Measurements from ENCODE around the gene PLB1. TPM values are rescaled to one million over a fixed set of nuclear protein-coding genes. Genes with fewer than 3 reads are reported as not detected.
A peak's percentile ranks its signal among the peaks of the same experiment; 100 is the strongest.

PLB1 gene
- total and polyA plus RNA-seq, 9 of the 15 experiments (the other 6 are each of a cell fraction or from before 2014, with no cell fraction given): 0.01 to 0.09 (median 0.07) TPM; not detected in 2

DNA sequence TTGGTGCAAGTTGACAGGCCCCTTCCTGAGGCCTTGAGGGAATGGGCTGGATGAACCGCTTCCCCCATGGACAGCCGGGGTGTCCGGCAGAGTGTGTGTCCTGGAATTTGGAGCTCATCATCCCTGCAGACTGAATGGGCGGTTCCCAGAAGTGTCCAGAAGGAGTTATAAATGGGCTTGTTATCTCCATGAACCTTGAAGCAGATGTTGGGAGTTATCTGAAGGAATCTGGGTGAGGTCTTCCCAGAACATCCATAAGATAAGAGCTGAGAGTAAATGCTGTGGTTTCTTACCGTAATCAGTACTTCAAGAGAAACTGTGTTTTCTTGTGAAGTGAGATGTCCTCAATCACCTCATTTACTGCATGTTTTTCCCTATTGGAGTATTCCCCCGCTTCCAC is 21.1 kb downstream of the PLB1 start (continued):
- TF ChIP-seq, protein P1, sequence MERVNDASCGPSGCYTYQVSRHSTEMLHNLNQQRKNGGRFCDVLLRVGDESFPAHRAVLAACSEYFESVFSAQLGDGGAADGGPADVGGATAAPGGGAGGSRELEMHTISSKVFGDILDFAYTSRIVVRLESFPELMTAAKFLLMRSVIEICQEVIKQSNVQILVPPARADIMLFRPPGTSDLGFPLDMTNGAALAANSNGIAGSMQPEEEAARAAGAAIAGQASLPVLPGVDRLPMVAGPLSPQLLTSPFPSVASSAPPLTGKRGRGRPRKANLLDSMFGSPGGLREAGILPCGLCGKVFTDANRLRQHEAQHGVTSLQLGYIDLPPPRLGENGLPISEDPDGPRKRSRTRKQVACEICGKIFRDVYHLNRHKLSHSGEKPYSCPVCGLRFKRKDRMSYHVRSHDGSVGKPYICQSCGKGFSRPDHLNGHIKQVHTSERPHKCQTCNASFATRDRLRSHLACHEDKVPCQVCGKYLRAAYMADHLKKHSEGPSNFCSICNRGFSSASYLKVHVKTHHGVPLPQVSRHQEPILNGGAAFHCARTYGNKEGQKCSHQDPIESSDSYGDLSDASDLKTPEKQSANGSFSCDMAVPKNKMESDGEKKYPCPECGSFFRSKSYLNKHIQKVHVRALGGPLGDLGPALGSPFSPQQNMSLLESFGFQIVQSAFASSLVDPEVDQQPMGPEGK (CRISPR knock-in tag; IDR thresholded peaks at IDR 0.05; ENCODE audit: borderline replicate concordance): no peak
- TF ChIP-seq BCOR (IDR thresholded peaks at IDR 0.05) (peak; percentile 79; the same call in 1 of the 2 replicates), XRCC3 (IDR thresholded peaks at IDR 0.05) (no peak), OTX1 (CRISPR knock-in tag; IDR thresholded peaks at IDR 0.05) (peak; percentile 28; the same call in 1 of the 2 replicates), PRMT5 (CRISPR knock-in tag; IDR thresholded peaks at IDR 0.05) (no peak), HMG20B (CRISPR knock-in tag; IDR thresholded peaks at IDR 0.05) (no peak), PML (IDR thresholded peaks at IDR 0.05; ENCODE audit: low read length) (peak; percentile 92; the same call in 1 of the 2 replicates), CCAR2 (IDR thresholded peaks at IDR 0.05; ENCODE audit: low read depth, low read length) (no peak), CBFA2T2 (conservative IDR thresholded peaks at IDR 0.05) (peak; percentile 94), TAF15 (IDR thresholded peaks at IDR 0.05; ENCODE audit: low read depth, low read length) (no peak), ZNF224 (CRISPR knock-in tag; IDR thresholded peaks at IDR 0.05) (no peak), MYC (IDR thresholded peaks at IDR 0.05; ENCODE audit: low read depth, low read length) (peak; percentile 35; the same call in 1 of the 2 replicates), MYC (CRISPR knock-in tag; IDR thresholded peaks at IDR 0.05; ENCODE audit: borderline replicate concordance, low read depth) (no peak), CEBPG (CRISPR knock-in tag; IDR thresholded peaks at IDR 0.05) (no peak), CEBPG (tag; conservative IDR thresholded peaks at IDR 0.05 in 1 of 2, IDR thresholded peaks at IDR 0.05 in 1 of 2) (no peak)
- TF ChIP-seq, protein P2, sequence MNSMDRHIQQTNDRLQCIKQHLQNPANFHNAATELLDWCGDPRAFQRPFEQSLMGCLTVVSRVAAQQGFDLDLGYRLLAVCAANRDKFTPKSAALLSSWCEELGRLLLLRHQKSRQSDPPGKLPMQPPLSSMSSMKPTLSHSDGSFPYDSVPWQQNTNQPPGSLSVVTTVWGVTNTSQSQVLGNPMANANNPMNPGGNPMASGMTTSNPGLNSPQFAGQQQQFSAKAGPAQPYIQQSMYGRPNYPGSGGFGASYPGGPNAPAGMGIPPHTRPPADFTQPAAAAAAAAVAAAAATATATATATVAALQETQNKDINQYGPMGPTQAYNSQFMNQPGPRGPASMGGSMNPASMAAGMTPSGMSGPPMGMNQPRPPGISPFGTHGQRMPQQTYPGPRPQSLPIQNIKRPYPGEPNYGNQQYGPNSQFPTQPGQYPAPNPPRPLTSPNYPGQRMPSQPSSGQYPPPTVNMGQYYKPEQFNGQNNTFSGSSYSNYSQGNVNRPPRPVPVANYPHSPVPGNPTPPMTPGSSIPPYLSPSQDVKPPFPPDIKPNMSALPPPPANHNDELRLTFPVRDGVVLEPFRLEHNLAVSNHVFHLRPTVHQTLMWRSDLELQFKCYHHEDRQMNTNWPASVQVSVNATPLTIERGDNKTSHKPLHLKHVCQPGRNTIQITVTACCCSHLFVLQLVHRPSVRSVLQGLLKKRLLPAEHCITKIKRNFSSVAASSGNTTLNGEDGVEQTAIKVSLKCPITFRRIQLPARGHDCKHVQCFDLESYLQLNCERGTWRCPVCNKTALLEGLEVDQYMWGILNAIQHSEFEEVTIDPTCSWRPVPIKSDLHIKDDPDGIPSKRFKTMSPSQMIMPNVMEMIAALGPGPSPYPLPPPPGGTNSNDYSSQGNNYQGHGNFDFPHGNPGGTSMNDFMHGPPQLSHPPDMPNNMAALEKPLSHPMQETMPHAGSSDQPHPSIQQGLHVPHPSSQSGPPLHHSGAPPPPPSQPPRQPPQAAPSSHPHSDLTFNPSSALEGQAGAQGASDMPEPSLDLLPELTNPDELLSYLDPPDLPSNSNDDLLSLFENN (IDR thresholded peaks at IDR 0.05; ENCODE audit: low read depth in 2 of 2, low read length in 2 of 2): peak in 1 of 2 experiments; percentile 77; a peak in 2 of 4 replicates
- TF ChIP-seq, protein P3, sequence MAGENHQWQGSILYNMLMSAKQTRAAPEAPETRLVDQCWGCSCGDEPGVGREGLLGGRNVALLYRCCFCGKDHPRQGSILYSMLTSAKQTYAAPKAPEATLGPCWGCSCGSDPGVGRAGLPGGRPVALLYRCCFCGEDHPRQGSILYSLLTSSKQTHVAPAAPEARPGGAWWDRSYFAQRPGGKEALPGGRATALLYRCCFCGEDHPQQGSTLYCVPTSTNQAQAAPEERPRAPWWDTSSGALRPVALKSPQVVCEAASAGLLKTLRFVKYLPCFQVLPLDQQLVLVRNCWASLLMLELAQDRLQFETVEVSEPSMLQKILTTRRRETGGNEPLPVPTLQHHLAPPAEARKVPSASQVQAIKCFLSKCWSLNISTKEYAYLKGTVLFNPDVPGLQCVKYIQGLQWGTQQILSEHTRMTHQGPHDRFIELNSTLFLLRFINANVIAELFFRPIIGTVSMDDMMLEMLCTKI (IDR thresholded peaks at IDR 0.05; ENCODE audit: partially characterized antibody): no peak
- TF ChIP-seq, protein P4, sequence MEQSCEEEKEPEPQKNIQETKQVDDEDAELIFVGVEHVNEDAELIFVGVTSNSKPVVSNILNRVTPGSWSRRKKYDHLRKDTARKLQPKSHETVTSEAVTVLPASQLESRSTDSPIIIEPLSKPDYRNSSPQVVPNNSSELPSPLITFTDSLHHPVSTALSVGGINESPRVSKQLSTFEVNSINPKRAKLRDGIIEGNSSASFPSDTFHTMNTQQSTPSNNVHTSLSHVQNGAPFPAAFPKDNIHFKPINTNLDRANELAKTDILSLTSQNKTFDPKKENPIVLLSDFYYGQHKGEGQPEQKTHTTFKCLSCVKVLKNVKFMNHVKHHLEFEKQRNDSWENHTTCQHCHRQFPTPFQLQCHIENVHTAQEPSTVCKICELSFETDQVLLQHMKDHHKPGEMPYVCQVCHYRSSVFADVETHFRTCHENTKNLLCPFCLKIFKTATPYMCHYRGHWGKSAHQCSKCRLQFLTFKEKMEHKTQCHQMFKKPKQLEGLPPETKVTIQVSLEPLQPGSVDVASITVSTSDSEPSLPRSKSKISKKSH (CRISPR knock-in tag; IDR thresholded peaks at IDR 0.05): no peak
- TF ChIP-seq, protein P5, sequence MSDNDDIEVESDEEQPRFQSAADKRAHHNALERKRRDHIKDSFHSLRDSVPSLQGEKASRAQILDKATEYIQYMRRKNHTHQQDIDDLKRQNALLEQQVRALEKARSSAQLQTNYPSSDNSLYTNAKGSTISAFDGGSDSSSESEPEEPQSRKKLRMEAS (CRISPR knock-in tag; IDR thresholded peaks at IDR 0.05): no peak
- TF ChIP-seq, protein P6, sequence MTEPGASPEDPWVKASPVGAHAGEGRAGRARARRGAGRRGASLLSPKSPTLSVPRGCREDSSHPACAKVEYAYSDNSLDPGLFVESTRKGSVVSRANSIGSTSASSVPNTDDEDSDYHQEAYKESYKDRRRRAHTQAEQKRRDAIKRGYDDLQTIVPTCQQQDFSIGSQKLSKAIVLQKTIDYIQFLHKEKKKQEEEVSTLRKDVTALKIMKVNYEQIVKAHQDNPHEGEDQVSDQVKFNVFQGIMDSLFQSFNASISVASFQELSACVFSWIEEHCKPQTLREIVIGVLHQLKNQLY (CRISPR knock-in tag; conservative IDR thresholded peaks at IDR 0.05): no peak

Data from K562 (cell line).